ENCODE data around the gene TRPV2. TPM values are rescaled to one million over a fixed set of nuclear protein-coding genes. Genes with fewer than 3 reads are reported as not detected.

TRPV2 gene
- total RNA-seq, 1 experiment from 2014 or later, result 34.9 TPM

DNA sequence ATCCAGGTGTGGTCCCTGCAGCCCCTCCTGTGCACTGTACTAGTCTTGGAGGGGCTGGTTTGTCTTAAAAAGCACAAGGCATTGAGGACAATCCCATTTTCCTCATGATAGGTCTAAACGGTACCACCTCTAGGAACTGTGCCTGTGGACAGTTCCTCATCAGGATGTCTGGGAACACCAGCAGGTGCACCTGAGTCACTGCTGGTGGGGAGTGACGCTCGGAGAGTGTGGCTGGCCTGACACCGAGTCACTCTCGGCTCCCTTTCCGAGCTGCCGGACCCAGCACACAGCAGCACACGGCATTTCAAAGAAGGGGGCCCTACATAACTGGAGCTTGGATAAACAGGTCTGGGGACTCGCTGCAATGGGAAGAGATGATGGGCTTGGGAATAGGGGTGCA, 51.0 kb downstream of the TRPV2 start:
- TF ChIP-seq TCF7L2 (IDR thresholded peaks at IDR 0.05; ENCODE audit: low read depth, low read length), result no peak
- no peak overlapping the region for H3K27ac ChIP-seq (ENCODE audit: low read length)
- ChIA-PET POLR2A (interaction anchor here (0.9 kb wide), 1 partner anchor 11 kb away, joined by 3 read pairs; no protein-coding TSS in a partner anchor), CTCF (no interaction called here)
- H3K4me1 ChIP-seq (ENCODE audit: control insufficient read depth, insufficient read depth, low read length), result no peaks in the 10 kb centered on the region; the same call in none of the 2 replicates
- intact Hi-C loops (cut with micrococcal nuclease; ENCODE audit: unreplicated experiment), result no loop called here
- in situ Hi-C loops (cut with HindIII; ENCODE audit: low pct_unique_long_range_greater_than_20kb, low sequenced_read_pairs), result no loop called here
- H3K27me3 ChIP-seq (ENCODE audit: control insufficient read depth, insufficient read depth, low read length), result no peaks in the 10 kb centered on the region
- ATAC-seq (no peak), DNase-seq (ENCODE audit: low read depth, low spot score) (no peak)
- BruUV-seq (replicated peaks), result no TSS peak
- no peaks in the 10 kb centered on the region for H3K36me3 ChIP-seq (ENCODE audit: control insufficient read depth, insufficient read depth, low read length)
- no peaks in the 10 kb centered on the region for H3K9me3 ChIP-seq (ENCODE audit: control insufficient read depth, insufficient read depth, low read depth, low read length)
- H3K4me3 ChIP-seq (ENCODE audit: low read depth in 2 of 2, low read length in 2 of 2), result no peak overlapping the region

DNA sequence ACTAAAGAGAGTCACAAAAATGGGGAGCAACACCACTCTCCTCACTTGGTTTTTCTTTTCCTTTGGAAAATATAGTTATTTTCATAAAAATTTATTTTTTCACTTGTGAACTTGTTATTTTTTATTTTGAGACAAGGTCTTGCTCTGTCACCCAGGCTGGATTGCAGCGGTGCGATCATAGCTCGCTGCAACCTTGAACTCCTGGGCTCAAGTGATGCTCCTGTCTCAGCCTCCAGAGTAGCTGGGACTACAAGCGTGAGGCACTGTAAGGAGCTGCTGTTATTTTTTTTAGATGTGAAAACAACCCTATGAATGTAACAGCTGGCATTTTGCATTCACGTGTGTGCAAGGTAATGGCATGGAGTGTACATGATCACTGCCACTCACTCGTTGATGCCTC, 51.7 kb downstream of the TRPV2 start:
- Histone ChIP-seq H3K27ac (ENCODE audit: low read length) (no peak overlapping the region), H3K4me3 (ENCODE audit: low read depth in 2 of 2, low read length in 2 of 2) (no peak overlapping the region), H3K9me3 (ENCODE audit: control insufficient read depth, insufficient read depth, low read depth, low read length) (no peaks in the 10 kb centered on the region), H3K36me3 (ENCODE audit: control insufficient read depth, insufficient read depth, low read length) (no peaks in the 10 kb centered on the region), H3K4me1 (ENCODE audit: control insufficient read depth, insufficient read depth, low read length) (no peaks in the 10 kb centered on the region; the same call in none of the 2 replicates), H3K27me3 (ENCODE audit: control insufficient read depth, insufficient read depth, low read length) (no peaks in the 10 kb centered on the region)
- ChIA-PET CTCF (no interaction called here), POLR2A (interaction anchor here (0.9 kb wide), 1 partner anchor 12 kb away, joined by 3 read pairs; no protein-coding TSS in a partner anchor)
- TF ChIP-seq, protein P1, sequence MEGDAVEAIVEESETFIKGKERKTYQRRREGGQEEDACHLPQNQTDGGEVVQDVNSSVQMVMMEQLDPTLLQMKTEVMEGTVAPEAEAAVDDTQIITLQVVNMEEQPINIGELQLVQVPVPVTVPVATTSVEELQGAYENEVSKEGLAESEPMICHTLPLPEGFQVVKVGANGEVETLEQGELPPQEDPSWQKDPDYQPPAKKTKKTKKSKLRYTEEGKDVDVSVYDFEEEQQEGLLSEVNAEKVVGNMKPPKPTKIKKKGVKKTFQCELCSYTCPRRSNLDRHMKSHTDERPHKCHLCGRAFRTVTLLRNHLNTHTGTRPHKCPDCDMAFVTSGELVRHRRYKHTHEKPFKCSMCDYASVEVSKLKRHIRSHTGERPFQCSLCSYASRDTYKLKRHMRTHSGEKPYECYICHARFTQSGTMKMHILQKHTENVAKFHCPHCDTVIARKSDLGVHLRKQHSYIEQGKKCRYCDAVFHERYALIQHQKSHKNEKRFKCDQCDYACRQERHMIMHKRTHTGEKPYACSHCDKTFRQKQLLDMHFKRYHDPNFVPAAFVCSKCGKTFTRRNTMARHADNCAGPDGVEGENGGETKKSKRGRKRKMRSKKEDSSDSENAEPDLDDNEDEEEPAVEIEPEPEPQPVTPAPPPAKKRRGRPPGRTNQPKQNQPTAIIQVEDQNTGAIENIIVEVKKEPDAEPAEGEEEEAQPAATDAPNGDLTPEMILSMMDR (IDR thresholded peaks at IDR 0.05), result no peak
- no peak for TF ChIP-seq POLR2AphosphoS5 (IDR thresholded peaks at IDR 0.05; ENCODE audit: low read depth, low read length)
- TF ChIP-seq, protein P2, sequence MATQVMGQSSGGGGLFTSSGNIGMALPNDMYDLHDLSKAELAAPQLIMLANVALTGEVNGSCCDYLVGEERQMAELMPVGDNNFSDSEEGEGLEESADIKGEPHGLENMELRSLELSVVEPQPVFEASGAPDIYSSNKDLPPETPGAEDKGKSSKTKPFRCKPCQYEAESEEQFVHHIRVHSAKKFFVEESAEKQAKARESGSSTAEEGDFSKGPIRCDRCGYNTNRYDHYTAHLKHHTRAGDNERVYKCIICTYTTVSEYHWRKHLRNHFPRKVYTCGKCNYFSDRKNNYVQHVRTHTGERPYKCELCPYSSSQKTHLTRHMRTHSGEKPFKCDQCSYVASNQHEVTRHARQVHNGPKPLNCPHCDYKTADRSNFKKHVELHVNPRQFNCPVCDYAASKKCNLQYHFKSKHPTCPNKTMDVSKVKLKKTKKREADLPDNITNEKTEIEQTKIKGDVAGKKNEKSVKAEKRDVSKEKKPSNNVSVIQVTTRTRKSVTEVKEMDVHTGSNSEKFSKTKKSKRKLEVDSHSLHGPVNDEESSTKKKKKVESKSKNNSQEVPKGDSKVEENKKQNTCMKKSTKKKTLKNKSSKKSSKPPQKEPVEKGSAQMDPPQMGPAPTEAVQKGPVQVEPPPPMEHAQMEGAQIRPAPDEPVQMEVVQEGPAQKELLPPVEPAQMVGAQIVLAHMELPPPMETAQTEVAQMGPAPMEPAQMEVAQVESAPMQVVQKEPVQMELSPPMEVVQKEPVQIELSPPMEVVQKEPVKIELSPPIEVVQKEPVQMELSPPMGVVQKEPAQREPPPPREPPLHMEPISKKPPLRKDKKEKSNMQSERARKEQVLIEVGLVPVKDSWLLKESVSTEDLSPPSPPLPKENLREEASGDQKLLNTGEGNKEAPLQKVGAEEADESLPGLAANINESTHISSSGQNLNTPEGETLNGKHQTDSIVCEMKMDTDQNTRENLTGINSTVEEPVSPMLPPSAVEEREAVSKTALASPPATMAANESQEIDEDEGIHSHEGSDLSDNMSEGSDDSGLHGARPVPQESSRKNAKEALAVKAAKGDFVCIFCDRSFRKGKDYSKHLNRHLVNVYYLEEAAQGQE (IDR thresholded peaks at IDR 0.05; ENCODE audit: insufficient read depth in 1 of 2, low read depth in 2 of 2, low read length in 1 of 2), result no peak
- TF ChIP-seq TCF7L2 (IDR thresholded peaks at IDR 0.05; ENCODE audit: low read depth, low read length), result no peak
- TF ChIP-seq SIN3A (IDR thresholded peaks at IDR 0.05; ENCODE audit: borderline replicate concordance, insufficient read depth, low read depth, low read length), result no peak
- no peak for DNase-seq (ENCODE audit: low read depth, low spot score)
- intact Hi-C loops (cut with micrococcal nuclease; ENCODE audit: unreplicated experiment), result no loop called here
- in situ Hi-C loops (cut with HindIII; ENCODE audit: low pct_unique_long_range_greater_than_20kb, low sequenced_read_pairs), result no loop called here
- ATAC-seq, result no peak
- no TSS peak for BruUV-seq (replicated peaks)

DNA sequence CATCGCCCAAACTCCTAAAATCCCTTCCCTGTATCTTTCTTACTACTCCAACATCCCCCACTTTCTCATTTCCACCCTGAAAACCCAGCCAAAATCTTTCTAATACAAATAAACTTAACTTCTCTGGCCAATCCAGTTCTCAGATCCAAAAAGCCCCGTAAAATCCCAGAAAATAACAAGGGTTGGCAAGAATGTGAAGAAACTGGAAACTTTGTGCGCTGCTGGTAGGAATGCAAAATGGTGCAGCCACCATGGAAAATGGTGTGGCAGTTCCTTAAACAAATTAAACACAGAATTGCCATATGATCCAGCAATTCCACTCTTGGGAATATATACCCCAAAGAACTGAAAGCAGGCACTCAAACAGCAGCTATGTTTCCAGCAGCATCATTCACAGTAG, 52.5 kb downstream of the TRPV2 start:
- no peak for TF ChIP-seq TCF7L2 (IDR thresholded peaks at IDR 0.05; ENCODE audit: low read depth, low read length)
- TF ChIP-seq SIN3A (IDR thresholded peaks at IDR 0.05; ENCODE audit: borderline replicate concordance, insufficient read depth, low read depth, low read length), result no peak
- TF ChIP-seq POLR2AphosphoS5 (IDR thresholded peaks at IDR 0.05; ENCODE audit: low read depth, low read length), result no peak
- TF ChIP-seq, protein P1 (IDR thresholded peaks at IDR 0.05), result no peak
- TF ChIP-seq, protein P2 (IDR thresholded peaks at IDR 0.05; ENCODE audit: insufficient read depth in 1 of 2, low read depth in 2 of 2, low read length in 1 of 2), result no peak
- H3K36me3 ChIP-seq (ENCODE audit: control insufficient read depth, insufficient read depth, low read length), result no peaks in the 10 kb centered on the region
- no TSS peak for BruUV-seq (replicated peaks)
- DNase-seq (ENCODE audit: low read depth, low spot score) (no peak), ATAC-seq (no peak)
- no peaks in the 10 kb centered on the region for H3K9me3 ChIP-seq (ENCODE audit: control insufficient read depth, insufficient read depth, low read depth, low read length)
- H3K27ac ChIP-seq (ENCODE audit: low read length), result no peak overlapping the region
- H3K27me3 ChIP-seq (ENCODE audit: control insufficient read depth, insufficient read depth, low read length), result no peaks in the 10 kb centered on the region
- H3K4me3 ChIP-seq (ENCODE audit: low read depth in 2 of 2, low read length in 2 of 2), result no peak overlapping the region
- intact Hi-C loops (cut with micrococcal nuclease; ENCODE audit: unreplicated experiment) (no loop called here), in situ Hi-C loops (cut with HindIII; ENCODE audit: low pct_unique_long_range_greater_than_20kb, low sequenced_read_pairs) (no loop called here)
- CTCF ChIA-PET, result no interaction called here
- POLR2A ChIA-PET, result no interaction called here
- H3K4me1 ChIP-seq (ENCODE audit: control insufficient read depth, insufficient read depth, low read length), result no peaks in the 10 kb centered on the region; the same call in none of the 2 replicates
